GM18507 (cell line): ENCODE measurements around the gene NEUROG3.

Experiments used
- DNase-seq: peaks from one replicate; pipeline ENCODE4 v3.0.0; 2011; ENCODE audit warnings: low read depth; ENCODE audit not compliant: insufficient read length; ENCODE audit errors: extremely low spot score
- FAIRE-seq: peaks from 2 replicates; lab custom pipeline; 2011; peaks lifted over from hg19 to GRCh38; lab: Jason Lieb, UNC

Gene NEUROG3

DNA sequence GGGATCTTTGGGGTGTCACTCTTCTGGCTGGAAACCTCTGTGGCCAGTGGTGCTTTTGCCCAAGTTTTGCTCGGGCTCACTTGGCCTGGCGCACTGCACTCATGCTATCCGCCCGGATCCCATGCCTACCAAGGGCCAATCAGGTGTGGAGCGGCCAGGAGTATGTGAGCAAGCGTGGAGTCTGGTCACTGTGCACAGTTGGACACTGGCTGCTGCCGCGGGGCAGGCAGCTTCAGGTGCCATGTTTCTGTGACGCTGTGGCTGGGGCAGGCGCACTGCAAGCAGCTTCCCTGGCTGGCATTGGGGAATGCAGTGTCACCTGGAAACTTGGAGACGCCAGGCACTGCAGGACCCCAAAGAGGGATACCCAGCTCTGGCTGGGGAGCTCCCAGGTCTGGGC lies 45.3 kb downstream of the NEUROG3 start:
- DNase-seq (no peak), FAIRE-seq (no peak)
